Neural crest cell (in vitro differentiated cells): ENCODE data around the gene SYT17. TPM values are rescaled to one million over a fixed set of nuclear protein-coding genes. Genes with fewer than 3 reads are reported as not detected.

Source experiments
- DNase-seq: peaks from one replicate; pipeline ENCODE4 v3.0.0; 2021; ENCODE audit warnings: low read depth, mixed read lengths, low spot score
- H3K27ac Mint-ChIP-seq: one replicate; pipeline ENCODE4 v1.8.0; 2021; ENCODE audit warnings: mild to moderate bottlenecking, mixed read lengths; ENCODE audit not compliant: unreplicated experiment
- H3K27me3 Mint-ChIP-seq: 2 replicates; pipeline ENCODE4 v1.8.0; 2021; ENCODE audit warnings: low read depth, mild to moderate bottlenecking, mixed read lengths
- H3K36me3 Mint-ChIP-seq: 2 replicates; pipeline ENCODE4 v1.8.0; 2021; ENCODE audit warnings: low read depth, mild to moderate bottlenecking, mixed read lengths
- H3K4me1 Mint-ChIP-seq: 2 replicates; pipeline ENCODE4 v1.8.0; 2021; ENCODE audit warnings: mixed read lengths
- H3K4me3 Mint-ChIP-seq: one replicate; pipeline ENCODE4 v1.8.0; 2021; ENCODE audit warnings: mild to moderate bottlenecking, mixed read lengths
- H3K9me3 Mint-ChIP-seq: 2 replicates; pipeline ENCODE4 v1.8.0; 2021; ENCODE audit warnings: mixed read lengths
- total RNA-seq: library from RNA; stranded (reverse); gene quantifications from 2 replicates; pipeline ENCODE4 v1.2.1, GENCODE V29; 2021
- TF ChIP-seq, protein P1 (sequence below): fragments of 200-600 bp; sonication (generic); conservative IDR thresholded peaks from 2 replicates; pipeline ENCODE4 v1.5.0; 2021; ENCODE audit warnings: antibody characterized with exemption, mild to moderate bottlenecking

SYT17 gene
- total RNA-seq, 1 donor from 2014 or later = 3.1 TPM

- Mint-ChIP-seq H3K9me3 (no peaks in the 10 kb centered on the region), H3K27ac (no peak overlapping the region), H3K27me3 (no peaks in the 10 kb centered on the region), H3K4me1 (peaks cover 23% of the 10 kb centered on the region), H3K4me3 (no peak overlapping the region), H3K36me3 (no peaks in the 10 kb centered on the region)
- TF ChIP-seq, protein P1, sequence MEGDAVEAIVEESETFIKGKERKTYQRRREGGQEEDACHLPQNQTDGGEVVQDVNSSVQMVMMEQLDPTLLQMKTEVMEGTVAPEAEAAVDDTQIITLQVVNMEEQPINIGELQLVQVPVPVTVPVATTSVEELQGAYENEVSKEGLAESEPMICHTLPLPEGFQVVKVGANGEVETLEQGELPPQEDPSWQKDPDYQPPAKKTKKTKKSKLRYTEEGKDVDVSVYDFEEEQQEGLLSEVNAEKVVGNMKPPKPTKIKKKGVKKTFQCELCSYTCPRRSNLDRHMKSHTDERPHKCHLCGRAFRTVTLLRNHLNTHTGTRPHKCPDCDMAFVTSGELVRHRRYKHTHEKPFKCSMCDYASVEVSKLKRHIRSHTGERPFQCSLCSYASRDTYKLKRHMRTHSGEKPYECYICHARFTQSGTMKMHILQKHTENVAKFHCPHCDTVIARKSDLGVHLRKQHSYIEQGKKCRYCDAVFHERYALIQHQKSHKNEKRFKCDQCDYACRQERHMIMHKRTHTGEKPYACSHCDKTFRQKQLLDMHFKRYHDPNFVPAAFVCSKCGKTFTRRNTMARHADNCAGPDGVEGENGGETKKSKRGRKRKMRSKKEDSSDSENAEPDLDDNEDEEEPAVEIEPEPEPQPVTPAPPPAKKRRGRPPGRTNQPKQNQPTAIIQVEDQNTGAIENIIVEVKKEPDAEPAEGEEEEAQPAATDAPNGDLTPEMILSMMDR = no peak
- DNase-seq = no peak
Observed at GRCh38 chr16:19140396-19140795, 27.6 kb upstream of the SYT17 start.

DNA sequence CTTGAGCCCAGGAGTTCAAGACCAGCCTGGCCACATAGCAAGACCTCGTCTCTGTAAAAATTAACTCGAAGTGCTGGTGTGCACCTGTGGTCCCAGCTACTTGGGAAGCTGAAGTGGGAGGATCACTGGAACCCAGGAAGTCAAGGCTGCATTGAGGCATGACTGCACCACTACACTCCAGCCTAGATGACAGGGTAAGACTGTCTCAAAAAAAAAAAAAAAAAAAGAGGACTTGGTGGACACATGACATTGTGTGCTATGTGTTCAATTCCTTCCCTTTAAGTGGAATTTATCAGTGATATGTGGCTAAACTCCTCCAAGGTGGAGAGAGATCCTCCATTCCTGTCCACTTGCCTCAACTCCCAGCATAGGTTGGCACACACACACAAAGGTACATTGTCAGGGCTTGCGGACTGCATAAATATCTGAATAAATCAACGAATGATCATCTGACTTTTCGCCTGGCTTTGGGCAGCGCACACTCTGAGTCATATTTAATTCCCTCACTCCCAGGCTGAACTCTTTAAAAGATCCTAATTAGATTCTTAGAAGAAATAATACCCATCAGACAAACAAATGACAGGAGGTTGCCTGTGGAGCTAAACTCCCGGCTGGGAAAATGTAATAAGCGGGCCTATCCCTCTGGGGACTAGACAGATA is 25.0 kb upstream of the SYT17 start:
- Mint-ChIP-seq H3K36me3 (no peaks in the 10 kb centered on the region), H3K4me1 (peaks cover 19% of the 10 kb centered on the region), H3K9me3 (peaks cover 2% of the 10 kb centered on the region), H3K27me3 (no peaks in the 10 kb centered on the region), H3K4me3 (no peak overlapping the region), H3K27ac (no peak overlapping the region)
- TF ChIP-seq, protein P1 = no peak
- DNase-seq = no peak

- TF ChIP-seq, protein P1 = no peak
- no peak overlapping the region for H3K4me3 Mint-ChIP-seq
- DNase-seq = no peak
- peaks cover 2% of the 10 kb centered on the region for H3K9me3 Mint-ChIP-seq
- H3K36me3 Mint-ChIP-seq = no peaks in the 10 kb centered on the region
- no peak overlapping the region for H3K27ac Mint-ChIP-seq
- peaks cover 16% of the 10 kb centered on the region for H3K4me1 Mint-ChIP-seq
- H3K27me3 Mint-ChIP-seq = no peaks in the 10 kb centered on the region
Observed at GRCh38 chr16:19143599-19143956, 24.5 kb upstream of the SYT17 start.

DNA sequence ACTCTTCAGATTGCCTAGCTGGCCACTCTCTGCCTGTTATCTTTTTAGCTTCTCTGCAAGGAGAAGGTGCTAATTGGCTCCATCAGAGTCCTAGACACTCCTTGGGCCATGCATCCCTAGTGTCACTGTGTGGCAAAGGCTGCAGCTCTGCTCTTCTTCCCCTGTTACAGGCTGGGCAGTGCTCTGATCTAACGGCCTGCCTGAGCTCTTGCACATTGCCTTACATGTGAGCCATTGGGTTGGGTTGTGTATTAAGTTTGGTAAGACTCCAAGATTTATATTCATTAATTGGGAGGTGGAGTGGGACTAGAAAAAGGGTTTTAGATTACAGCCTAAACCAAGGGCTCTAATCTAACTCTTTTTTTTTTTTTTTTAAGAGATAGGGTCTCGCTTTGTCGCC is 23.0 kb upstream of the SYT17 start:
- DNase-seq = no peak
- Mint-ChIP-seq H3K36me3 (no peaks in the 10 kb centered on the region), H3K27me3 (peaks cover 6% of the 10 kb centered on the region), H3K9me3 (peaks cover 4% of the 10 kb centered on the region), H3K4me1 (peaks cover 12% of the 10 kb centered on the region), H3K4me3 (no peak overlapping the region), H3K27ac (no peak overlapping the region)
- TF ChIP-seq, protein P1 = no peak

DNA sequence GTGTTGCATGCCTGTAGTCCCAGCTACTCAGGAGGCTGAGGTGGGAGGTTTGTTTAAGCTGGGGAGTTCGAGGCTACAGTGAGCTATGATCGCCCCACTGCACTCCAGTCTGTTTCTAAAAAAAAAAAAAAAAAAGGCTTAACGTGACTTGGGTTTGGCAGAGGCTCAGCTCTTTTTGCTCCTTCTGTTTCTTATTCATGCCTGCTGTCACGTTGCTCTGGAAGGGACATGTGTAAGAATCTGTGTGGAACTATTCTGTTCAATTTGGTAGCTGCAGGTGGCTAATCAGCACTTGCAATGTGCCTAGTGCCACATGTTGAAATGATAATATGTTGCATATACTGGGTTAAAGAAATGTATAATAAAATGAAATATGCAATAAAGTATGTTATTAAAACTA is 20.9 kb upstream of the SYT17 start:
- Mint-ChIP-seq H3K9me3 (peaks cover 4% of the 10 kb centered on the region), H3K27me3 (peaks cover 10% of the 10 kb centered on the region), H3K4me1 (peaks cover 8% of the 10 kb centered on the region), H3K4me3 (no peak overlapping the region), H3K36me3 (no peaks in the 10 kb centered on the region), H3K27ac (no peak overlapping the region)
- TF ChIP-seq, protein P1 = no peak
- DNase-seq = no peak

GRCh38 chr16:19147627-19148026 is 20.4 kb upstream of the SYT17 start:
- peaks cover 4% of the 10 kb centered on the region for H3K9me3 Mint-ChIP-seq

More at GRCh38 chr16:19147627-19148026, 20.4 kb upstream of the SYT17 start:
- H3K4me1 Mint-ChIP-seq = peaks cover 8% of the 10 kb centered on the region
- TF ChIP-seq, protein P1 = no peak
- no peak overlapping the region for H3K27ac Mint-ChIP-seq
- H3K36me3 Mint-ChIP-seq = no peaks in the 10 kb centered on the region
- no peak for DNase-seq
- no peak overlapping the region for H3K4me3 Mint-ChIP-seq
- peaks cover 10% of the 10 kb centered on the region for H3K27me3 Mint-ChIP-seq
